Activated B cell treated with CpG ODN at 0.5 μM for 24 hours (primary cell): ENCODE measurements around the gene UGT3A1. TPM values are rescaled to one million over a fixed set of nuclear protein-coding genes. Genes with fewer than 3 reads are reported as not detected.
"Not testable (repeated sequence)": the region's sequence is repeated elsewhere in the genome, so short reads cannot be mapped to it uniquely, and the experiment has no call there.

Experiments used
- ATAC-seq: fragments of 200-7000 bp; cut with Tn5 transposase; one replicate; pipeline ENCODE4 v1.10.0; 2021; ENCODE audit warnings: low read depth, mild to moderate bottlenecking, moderate library complexity
- CTCF ChIA-PET: fragments of 350-600 bp; sonication (Branson Sonifier 250); formaldehyde crosslinking; loops from one replicate; lab custom pipeline; 2021; ENCODE audit warnings: antibody characterized with exemption; lab: Charles Lee
- POLR2A ChIA-PET: fragments of 350-600 bp; sonication (Branson Sonifier 250); formaldehyde crosslinking; loops from one replicate; lab custom pipeline; 2021; ENCODE audit warnings: antibody characterized with exemption; lab: Charles Lee
- DNase-seq: peaks from one replicate; pipeline ENCODE4 v3.0.0; 2022
- H3K27ac Mint-ChIP-seq: one replicate; pipeline ENCODE4 v1.8.0; 2020; ENCODE audit warnings: mixed read lengths
- H3K27me3 Mint-ChIP-seq: one replicate; pipeline ENCODE4 v1.8.0; 2021; ENCODE audit warnings: mixed read lengths
- H3K36me3 Mint-ChIP-seq: one replicate; pipeline ENCODE4 v1.8.0; 2021; ENCODE audit warnings: low read depth, mixed read lengths
- H3K4me1 Mint-ChIP-seq: one replicate; pipeline ENCODE4 v1.8.0; 2021; ENCODE audit warnings: mixed read lengths
- H3K4me3 Mint-ChIP-seq: one replicate; pipeline ENCODE4 v1.8.0; 2020; ENCODE audit warnings: mild to moderate bottlenecking, mixed read lengths
- H3K9me3 Mint-ChIP-seq: one replicate; pipeline ENCODE4 v1.8.0; 2020; ENCODE audit warnings: mixed read lengths
- CTCF ChIP-seq: fragments of 200-600 bp; IDR thresholded peaks from one replicate; pipeline ENCODE4 v1.8.0; 2022; ENCODE audit warnings: antibody characterized with exemption, mild to moderate bottlenecking
- intact Hi-C: fragments of 100-400 bp; cut with micrococcal nuclease; formaldehyde crosslinking; loops from one replicate; pipeline ENCODE4 v1.15.1; 2024
- total RNA-seq: library from RNA; stranded (reverse); gene quantifications from 2 replicates; pipeline ENCODE4 v1.2.3, GENCODE V29; 2022

Gene UGT3A1
- total RNA-seq, 1 donor from 2014 or later: not detected

- TF ChIP-seq CTCF: no peak
- CTCF ChIA-PET: no interaction called here
- DNase-seq: no peak
- POLR2A ChIA-PET: no interaction called here
- H3K36me3 Mint-ChIP-seq: no peaks in the 10 kb centered on the region
- no peaks in the 10 kb centered on the region for H3K9me3 Mint-ChIP-seq
- H3K27me3 Mint-ChIP-seq: no peaks in the 10 kb centered on the region
- intact Hi-C loops: no loop called here
- no peak for ATAC-seq
- H3K4me1 Mint-ChIP-seq: no peaks in the 10 kb centered on the region
- H3K27ac Mint-ChIP-seq: no peak overlapping the region
- H3K4me3 Mint-ChIP-seq: no peak overlapping the region
These were observed 40.0 kb upstream of the UGT3A1 start for GRCh38 chr5:36031223-36031622.

GRCh38 chr5:36029914-36030313, 38.7 kb upstream of the UGT3A1 start:
- intact Hi-C loops: no loop called here
- Mint-ChIP-seq H3K4me1 (no peaks in the 10 kb centered on the region), H3K4me3 (no peak overlapping the region), H3K9me3 (peaks cover under 1% of the 10 kb centered on the region), H3K27me3 (no peaks in the 10 kb centered on the region), H3K27ac (no peak overlapping the region), H3K36me3 (no peaks in the 10 kb centered on the region)
- DNase-seq: no peak
- no peak for ATAC-seq
- TF ChIP-seq CTCF: no peak
- POLR2A ChIA-PET: no interaction called here
- CTCF ChIA-PET: no interaction called here

DNA sequence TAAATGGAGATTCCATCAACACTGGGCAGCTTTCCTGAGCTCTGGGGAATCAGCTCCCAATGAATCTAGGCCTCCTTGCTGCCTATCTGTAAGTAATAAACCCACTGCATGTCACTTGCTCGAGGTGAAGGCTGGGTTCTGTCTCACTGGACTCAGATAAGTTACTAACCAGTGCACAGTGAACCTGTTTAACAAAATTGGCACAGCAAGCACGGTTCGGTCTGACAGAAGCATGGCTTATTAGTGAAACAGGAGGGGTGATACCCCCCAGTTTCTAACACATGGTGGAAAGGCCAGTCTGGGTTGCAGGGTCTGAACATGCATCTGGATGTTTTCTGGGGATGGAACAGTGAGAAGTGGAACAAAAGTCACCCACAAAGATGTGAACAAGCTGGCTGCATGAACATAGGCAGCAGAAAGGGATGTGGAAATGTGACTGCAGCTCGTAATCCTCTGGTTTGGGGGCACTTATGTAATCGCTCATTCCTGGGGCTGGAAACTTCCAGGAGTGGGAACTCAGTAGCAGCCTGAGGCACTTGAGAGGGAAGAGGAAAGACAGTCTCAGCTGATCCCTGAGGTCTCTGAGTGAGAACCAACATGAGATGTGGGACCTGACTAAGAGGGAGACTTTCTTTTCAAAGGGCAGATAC, 37.8 kb upstream of the UGT3A1 start:
- POLR2A ChIA-PET: no interaction called here
- intact Hi-C loops: no loop called here
- Mint-ChIP-seq H3K27me3 (no peaks in the 10 kb centered on the region), H3K27ac (no peak overlapping the region), H3K9me3 (peaks cover 7% of the 10 kb centered on the region), H3K36me3 (no peaks in the 10 kb centered on the region), H3K4me1 (no peaks in the 10 kb centered on the region), H3K4me3 (no peak overlapping the region)
- DNase-seq: no peak
- no peak for ATAC-seq
- TF ChIP-seq CTCF: no peak
- CTCF ChIA-PET: no interaction called here

DNA sequence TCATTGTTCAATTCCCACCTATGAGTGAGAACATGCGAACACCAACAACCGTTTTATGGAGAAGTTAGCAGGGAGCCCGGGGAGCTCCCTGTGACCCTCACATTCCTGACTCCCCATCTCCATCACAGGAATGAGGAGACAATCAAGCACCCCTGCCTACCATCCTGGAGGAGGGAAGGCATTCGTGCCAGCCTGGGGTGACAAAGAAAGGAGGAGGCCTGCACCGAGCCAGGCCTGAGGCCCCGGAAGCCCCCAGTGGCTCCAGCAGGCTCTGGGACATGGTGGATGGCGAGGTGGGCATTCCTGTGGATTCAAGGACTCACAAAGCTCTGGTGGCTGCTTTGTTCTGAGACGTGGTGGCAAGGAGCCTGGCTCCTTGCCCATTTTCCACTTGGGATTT, 36.5 kb upstream of the UGT3A1 start:
- Mint-ChIP-seq H3K9me3 (peaks cover 7% of the 10 kb centered on the region), H3K27ac (no peak overlapping the region), H3K27me3 (no peaks in the 10 kb centered on the region), H3K4me3 (no peak overlapping the region), H3K36me3 (no peaks in the 10 kb centered on the region), H3K4me1 (no peaks in the 10 kb centered on the region)
- TF ChIP-seq CTCF: no peak
- CTCF ChIA-PET: no interaction called here
- ATAC-seq (no peak), DNase-seq (no peak)
- POLR2A ChIA-PET: no interaction called here
- intact Hi-C loops: no loop called here

- no peak for ATAC-seq
- POLR2A ChIA-PET: no interaction called here
- H3K36me3 Mint-ChIP-seq: no peaks in the 10 kb centered on the region
- DNase-seq: no peak
- H3K27me3 Mint-ChIP-seq: no peaks in the 10 kb centered on the region
- H3K4me1 Mint-ChIP-seq: no peaks in the 10 kb centered on the region
- no peak for TF ChIP-seq CTCF
- CTCF ChIA-PET: no interaction called here
- peaks cover 7% of the 10 kb centered on the region for H3K9me3 Mint-ChIP-seq
- intact Hi-C loops: no loop called here
- no peak overlapping the region for H3K27ac Mint-ChIP-seq
- H3K4me3 Mint-ChIP-seq: no peak overlapping the region
These were observed 35.7 kb upstream of the UGT3A1 start for GRCh38 chr5:36026706-36027465.

- H3K27me3 Mint-ChIP-seq, H3K4me3 Mint-ChIP-seq, H3K4me1 Mint-ChIP-seq, CTCF ChIA-PET, intact Hi-C loops, H3K36me3 Mint-ChIP-seq, H3K27ac Mint-ChIP-seq, DNase-seq, H3K9me3 Mint-ChIP-seq, POLR2A ChIA-PET, ATAC-seq: not testable (repeated sequence)
These were observed 31.1 kb upstream of the UGT3A1 start for GRCh38 chr5:36022246-36022645.

DNA sequence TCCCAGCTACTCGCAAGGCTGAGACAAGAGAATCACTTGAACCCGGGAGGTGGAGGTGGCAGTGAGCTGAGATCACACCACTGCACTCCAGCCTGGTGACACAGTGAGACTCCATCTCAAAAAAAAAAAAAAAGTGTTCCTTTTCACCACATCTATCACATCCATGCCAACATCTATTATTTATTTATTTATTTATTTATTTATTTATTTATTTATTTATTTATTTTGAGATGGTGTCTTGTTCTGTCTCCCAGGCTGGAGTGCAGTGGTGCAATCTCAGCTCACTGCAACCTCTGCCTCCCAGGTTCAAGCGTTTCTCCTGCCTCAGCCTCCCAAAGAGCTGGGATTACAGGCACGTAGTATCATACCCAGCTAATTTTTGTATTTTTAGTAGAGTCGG, 28.4 kb upstream of the UGT3A1 start:
- H3K27ac Mint-ChIP-seq, CTCF ChIA-PET, DNase-seq, POLR2A ChIA-PET, intact Hi-C loops, H3K4me1 Mint-ChIP-seq, H3K36me3 Mint-ChIP-seq, H3K27me3 Mint-ChIP-seq, H3K4me3 Mint-ChIP-seq, ATAC-seq: not testable (repeated sequence)
- peaks cover 18% of the 10 kb centered on the region for H3K9me3 Mint-ChIP-seq
